HG02610 (cell line): ENCODE results near the gene TAGLN.
"Not testable (repeated sequence)": the region's sequence is repeated elsewhere in the genome, so short reads cannot be mapped to it uniquely, and the experiment has no call there.

ENCODE experiments used
- ATAC-seq: cut with Tn5 transposase; IDR thresholded peaks from one replicate; pipeline ENCODE4 v1.9.1; 2021; ENCODE audit warnings: mild to moderate bottlenecking, moderate library complexity; ENCODE audit not compliant: unreplicated experiment

Gene TAGLN

GRCh38 chr11:117195258-117195657 is 3.9 kb upstream of the TAGLN start:
- no peak for ATAC-seq

- ATAC-seq: no peak
Observed at GRCh38 chr11:117195761-117196160, 3.4 kb upstream of the TAGLN start.

GRCh38 chr11:117197006-117197405 is 2.2 kb upstream of the TAGLN start:
- no peak for ATAC-seq

DNA sequence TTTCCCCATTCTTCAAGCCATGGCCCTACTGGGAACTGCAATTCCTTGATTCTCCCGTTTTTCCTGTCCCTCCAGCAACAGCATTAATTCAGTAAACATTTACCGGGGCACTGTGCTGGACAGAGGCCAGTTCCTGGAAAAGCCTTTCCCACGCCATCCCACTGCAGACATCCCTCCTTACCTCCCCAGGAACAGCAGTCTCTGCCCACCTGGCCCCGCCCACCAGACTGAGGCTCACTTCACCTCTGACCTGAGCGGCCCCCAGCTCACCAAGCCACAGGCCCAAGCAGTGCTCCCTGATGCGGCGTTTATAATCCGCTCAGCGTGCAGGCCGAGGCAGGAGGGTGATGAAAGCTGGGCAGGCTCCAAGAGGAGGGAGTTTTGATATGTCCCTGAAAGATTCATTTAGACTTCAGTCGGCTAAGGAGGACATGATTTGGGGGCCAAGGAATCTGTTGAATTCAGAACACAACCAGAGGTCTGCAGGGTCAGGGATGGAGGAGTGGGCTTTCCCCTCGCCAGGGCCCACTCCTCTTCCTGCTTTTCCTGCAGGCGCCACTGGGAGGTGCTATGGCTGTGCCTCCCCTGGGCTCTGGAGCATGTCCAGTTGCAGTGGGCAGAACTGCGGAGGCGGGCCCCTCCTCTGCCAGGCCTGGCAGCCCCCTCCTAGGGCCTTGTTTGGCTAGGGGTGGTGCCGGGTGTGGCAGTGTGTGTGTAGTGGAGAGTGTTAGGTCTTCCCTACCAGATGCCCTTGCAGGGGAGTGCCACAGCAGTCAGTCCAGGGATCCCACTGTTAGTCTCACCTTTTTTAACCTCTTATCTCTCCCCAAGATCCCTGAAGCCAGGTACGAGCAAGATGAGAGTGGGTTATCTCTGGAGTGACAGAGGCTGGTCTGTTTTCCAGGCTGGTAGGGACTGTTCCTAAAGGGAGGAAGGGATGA is 1.4 kb upstream of the TAGLN start:
- ATAC-seq: no peak

- no peak for ATAC-seq
Observed at GRCh38 chr11:117198613-117199012, 557 bp upstream of the TAGLN start.

DNA sequence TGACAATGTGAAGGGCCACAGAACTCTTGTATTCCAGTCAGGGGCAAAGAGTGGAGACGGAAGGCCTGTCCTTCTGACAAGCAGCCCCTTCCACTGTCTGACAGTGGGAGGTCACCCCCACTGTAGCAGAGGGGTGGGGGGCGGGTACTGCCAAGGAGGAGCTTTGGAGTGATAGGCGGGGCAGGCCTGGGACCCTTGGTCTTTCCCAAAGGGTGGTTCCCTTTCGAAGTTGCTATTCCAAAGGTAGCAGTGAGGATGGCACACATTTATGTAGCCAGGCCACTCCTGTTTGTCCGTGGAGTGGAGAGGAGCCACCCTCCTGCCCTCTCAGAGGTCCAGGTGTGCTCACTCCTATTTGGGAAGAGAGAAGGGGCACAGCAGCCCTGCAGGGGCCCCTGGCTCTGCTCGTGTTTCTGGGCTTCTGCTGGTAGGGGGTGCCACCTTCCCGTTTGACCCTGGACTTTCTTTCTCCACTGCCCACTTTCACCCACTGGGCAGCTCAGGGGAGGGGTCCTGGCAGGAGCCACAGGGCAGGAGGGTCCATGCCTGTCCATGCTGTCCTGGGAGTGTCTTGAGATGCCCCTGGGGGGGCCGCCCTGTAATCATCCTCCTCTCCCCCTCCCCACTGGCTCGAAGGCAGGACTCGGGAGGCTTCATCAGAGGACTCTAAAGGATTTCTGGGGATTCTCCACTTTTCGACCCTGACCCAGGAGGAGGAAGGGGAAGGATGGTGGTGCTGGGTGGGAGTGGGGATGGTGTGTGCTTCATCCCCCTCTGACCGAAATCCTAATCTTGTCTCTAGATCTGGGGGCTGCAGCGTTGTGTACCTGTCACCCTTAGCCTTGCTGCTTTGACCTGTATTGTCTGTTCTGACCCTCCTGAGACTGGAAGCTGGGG is 994 bp downstream of the TAGLN start:
- no peak for ATAC-seq

DNA sequence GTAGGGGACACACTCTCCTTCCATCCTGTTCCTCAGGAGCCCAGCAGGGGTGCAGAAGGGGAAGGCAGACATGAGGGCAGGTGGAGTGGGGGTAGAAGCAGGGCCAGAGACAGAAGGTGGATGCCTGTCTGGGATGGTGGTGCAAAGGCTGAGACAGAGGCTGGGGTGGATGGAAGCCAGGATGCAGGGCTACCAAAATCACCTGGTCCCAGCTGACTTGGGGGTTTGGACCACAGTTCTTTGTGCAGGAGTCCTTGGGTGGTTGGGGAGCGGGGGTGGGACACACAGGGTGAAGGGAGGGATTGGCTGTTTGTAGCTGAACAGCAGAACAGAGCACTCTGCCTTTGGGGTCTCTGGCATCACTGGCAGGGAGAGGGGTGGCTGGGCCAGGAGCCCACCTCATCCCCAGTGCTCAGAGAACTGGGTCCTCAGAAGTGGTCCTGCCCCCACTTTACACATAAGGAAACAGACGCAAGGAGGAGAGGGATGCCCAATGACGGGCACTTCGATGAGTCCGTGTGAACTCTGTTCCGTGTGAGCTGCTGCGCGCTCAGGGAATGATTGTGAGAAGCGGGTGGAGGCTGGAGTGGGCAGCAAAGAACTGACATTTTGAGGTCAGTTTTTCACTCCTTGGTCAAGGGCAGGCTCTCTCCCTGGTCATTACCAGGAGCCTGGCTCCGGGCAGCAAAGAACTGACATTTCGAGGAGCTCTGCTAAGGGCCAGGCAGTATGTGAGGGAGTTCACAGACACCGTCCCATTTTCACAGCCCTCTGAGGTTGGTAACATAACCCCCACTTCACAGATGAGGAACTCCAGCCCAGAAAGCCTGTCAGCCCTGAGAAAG is 1.9 kb downstream of the TAGLN start:
- no peak for ATAC-seq

GRCh38 chr11:117201658-117202305 is 2.6 kb downstream of the TAGLN start:
- ATAC-seq: no peak

DNA sequence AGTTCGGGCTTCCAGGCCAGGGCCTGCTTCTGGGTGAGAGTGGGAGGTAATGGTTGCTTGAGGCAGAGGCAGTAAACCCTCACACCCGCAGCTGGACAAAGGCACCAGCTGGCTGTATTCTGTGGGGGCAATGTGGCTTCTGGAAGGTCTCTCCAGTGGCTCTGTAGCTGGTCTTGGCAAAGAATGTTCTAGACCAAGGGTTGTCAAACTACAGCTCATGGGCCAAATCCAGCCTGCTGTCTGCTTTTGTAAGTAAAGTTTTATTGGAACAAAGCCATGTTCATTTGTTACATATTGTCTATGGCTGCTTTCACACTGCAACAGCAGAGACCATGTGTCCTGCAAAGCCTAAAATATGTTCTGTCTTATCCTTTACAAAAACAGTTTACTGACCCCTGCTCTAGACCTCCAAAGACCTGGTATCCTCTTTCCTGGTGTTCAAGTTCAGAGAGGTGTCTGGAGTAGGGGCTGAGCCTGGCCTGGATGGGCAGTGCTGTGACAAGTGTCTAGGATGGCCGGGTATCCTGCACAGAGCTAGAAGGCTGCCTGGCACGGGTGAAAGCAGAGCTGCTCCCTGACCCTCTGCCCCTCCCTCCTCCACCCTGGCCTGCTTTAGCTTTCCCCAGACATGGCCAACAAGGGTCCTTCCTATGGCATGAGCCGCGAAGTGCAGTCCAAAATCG is 3.4 kb downstream of the TAGLN start:
- no peak for ATAC-seq

- no peak for ATAC-seq
Observed at GRCh38 chr11:117203069-117203407, 3.9 kb downstream of the TAGLN start.

GRCh38 chr11:117204283-117205080 is 5.3 kb downstream of the TAGLN start:
- ATAC-seq: no peak

DNA sequence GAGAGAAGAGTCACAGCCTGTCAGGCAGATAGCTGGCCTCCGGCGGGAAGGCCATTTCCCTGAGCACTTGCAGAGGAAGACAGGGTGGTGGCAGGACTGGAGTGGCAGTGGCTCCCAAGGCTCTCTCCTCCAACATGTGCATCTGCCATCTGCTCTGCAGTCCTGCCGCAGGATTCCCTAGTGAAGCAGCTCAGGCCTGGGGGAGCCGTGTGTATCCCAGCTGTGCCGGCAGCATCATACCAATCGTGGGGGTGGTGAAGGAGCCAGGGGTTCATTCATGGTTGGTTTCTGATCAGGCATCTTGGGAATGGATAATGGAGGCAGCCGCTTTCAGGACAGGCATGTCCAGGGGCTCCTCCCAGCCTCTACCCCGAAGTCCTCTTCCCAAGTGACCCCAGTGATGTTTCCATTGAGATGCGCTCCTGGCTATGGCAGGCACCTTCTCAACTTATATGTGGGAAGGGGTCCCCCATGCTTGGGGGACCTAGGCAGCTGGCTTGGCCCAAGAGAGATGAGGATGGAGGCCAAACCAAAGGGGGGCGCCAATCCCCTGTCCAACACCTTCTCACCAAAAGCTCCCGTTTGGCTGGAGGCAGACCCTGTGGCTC is 6.1 kb downstream of the TAGLN start:
- ATAC-seq: no peak

GRCh38 chr11:117206111-117206510 is 6.9 kb downstream of the TAGLN start:
- ATAC-seq: not testable (repeated sequence)

DNA sequence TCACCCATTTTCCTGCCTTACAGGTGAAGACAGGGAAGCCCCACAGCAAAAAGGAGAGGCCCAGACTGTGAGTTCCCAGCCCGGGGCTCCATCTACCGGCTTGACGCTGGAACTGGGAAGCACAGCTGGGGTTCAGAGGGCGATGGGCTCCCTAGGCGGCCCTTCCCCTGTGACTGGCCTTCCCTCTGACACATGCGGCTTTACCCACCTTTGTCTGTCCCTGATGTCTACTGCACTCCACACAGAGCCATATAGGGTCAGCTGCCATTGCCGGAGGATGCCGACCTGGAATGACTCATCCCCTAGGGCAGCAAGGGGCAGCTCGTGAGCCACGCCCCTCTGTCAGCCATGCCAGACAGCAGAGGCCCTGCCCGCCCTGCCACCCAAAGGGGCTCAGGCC is 7.7 kb downstream of the TAGLN start:
- not testable (repeated sequence) for ATAC-seq

DNA sequence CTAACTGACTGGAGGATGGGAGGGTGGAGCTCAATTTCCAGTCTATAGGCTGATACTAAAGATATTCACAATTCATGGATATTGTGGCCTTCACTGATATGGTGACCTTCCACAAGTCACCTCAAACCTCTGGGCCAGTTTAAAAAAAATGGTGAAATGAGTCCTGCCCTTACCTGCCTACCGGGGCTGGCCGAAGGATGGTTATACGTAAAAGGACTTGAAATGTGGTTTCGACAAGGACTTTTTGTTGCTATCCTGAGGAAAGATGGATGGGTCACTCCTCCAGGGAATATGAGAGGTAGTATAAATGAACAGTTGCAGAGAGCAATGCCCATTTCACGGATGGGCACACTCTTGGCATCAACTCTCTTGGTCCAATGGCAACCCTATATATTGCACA is 8.3 kb downstream of the TAGLN start:
- ATAC-seq: not testable (repeated sequence)

GRCh38 chr11:117208710-117209109 is 9.5 kb downstream of the TAGLN start:
- not testable (repeated sequence) for ATAC-seq

- ATAC-seq: not testable (repeated sequence)
Observed at GRCh38 chr11:117209351-117210125, 10.4 kb downstream of the TAGLN start.

DNA sequence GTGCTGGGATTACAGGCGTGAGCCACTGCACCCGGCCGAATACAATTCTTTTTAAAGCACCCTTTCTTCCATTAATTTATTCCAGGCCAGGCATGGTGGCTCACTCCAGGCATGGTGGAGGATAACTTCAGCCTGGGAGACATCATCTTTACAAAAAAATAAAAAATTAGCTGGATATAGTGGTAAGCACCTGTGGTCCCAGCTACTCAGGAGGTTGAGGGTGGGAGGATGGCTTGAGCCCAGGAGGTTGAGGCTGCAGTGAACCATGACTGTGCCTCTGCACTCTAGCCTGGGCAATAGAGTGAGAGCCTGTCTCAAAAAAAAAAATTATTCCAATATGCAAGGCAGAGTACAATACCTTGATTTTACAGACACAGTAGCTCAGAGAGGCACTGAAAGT is 11.4 kb downstream of the TAGLN start:
- no peak for ATAC-seq
